WTC11 (cell line): Measurements from ENCODE around the gene BRINP1. TPM values are rescaled to one million over a fixed set of nuclear protein-coding genes. Genes with fewer than 3 reads are reported as not detected.

Experiments used
- ATAC-seq: fragments of 200-7000 bp; cut with Tn5 transposase; 2 replicates; pipeline ENCODE4 v1.10.0; 2021; ENCODE audit warnings: mild to moderate bottlenecking, moderate library complexity
- CTCF ChIA-PET: fragments of 300-600 bp; sonication (Branson Sonifier 250); formaldehyde crosslinking; loops from one replicate; lab custom pipeline; 2021; ENCODE audit warnings: antibody characterized with exemption; lab: Charles Lee
- POLR2A ChIA-PET: fragments of 350-600 bp; sonication (Branson Sonifier 250); formaldehyde crosslinking; loops from one replicate; lab custom pipeline; 2021; ENCODE audit warnings: antibody characterized with exemption; lab: Charles Lee
- DNase-seq: peaks from one replicate; pipeline ENCODE4 v3.0.0; 2021; ENCODE audit warnings: low spot score
- H3K27ac Mint-ChIP-seq: 2 replicates; pipeline ENCODE4 v1.8.0; 2021; ENCODE audit warnings: mixed read lengths
- H3K27me3 Mint-ChIP-seq: 2 replicates; pipeline ENCODE4 v1.8.0; 2021; ENCODE audit warnings: low read depth, mild to moderate bottlenecking, moderate library complexity, mixed read lengths
- H3K36me3 Mint-ChIP-seq: 2 replicates; pipeline ENCODE4 v1.8.0; 2021; ENCODE audit warnings: mixed read lengths
- H3K4me1 Mint-ChIP-seq: 2 replicates; pipeline ENCODE4 v1.8.0; 2022; ENCODE audit warnings: mixed read lengths
- H3K4me3 Mint-ChIP-seq: 2 replicates; pipeline ENCODE4 v1.8.0; 2021; ENCODE audit warnings: mild to moderate bottlenecking, moderate library complexity, mixed read lengths
- H3K9me3 Mint-ChIP-seq: 2 replicates; pipeline ENCODE4 v1.8.0; 2021; ENCODE audit warnings: mixed read lengths
- ATF3 ChIP-seq: sonication (generic); formaldehyde crosslinking; conservative IDR thresholded peaks from 2 replicates; pipeline ENCODE4 v1.8.1; 2022; ENCODE audit warnings: mild to moderate bottlenecking, missing genetic modification reagents
- FOXP1 ChIP-seq: sonication (generic); formaldehyde crosslinking; IDR thresholded peaks from 2 replicates; pipeline ENCODE4 v1.8.0; 2022; ENCODE audit warnings: missing genetic modification reagents, mild to moderate bottlenecking, moderate library complexity, borderline replicate concordance
- GTF2I ChIP-seq: fragments of 250-450 bp; sonication (Bioruptor Pico); conservative IDR thresholded peaks from 2 replicates; pipeline ENCODE4 v1.4.0; 2021; ENCODE audit warnings: mild to moderate bottlenecking
- HMGA2 ChIP-seq: fragments of 250-450 bp; sonication (Bioruptor Pico); IDR thresholded peaks from 2 replicates; pipeline ENCODE4 v1.4.0; 2021; ENCODE audit warnings: mild to moderate bottlenecking, moderate library complexity
- NFE2L1 ChIP-seq: sonication (generic); formaldehyde crosslinking; IDR thresholded peaks from 2 replicates; pipeline ENCODE4 v1.8.1; 2023; ENCODE audit warnings: missing genetic modification reagents
- NR2C2 ChIP-seq: sonication (generic); formaldehyde crosslinking; IDR thresholded peaks from 2 replicates; pipeline ENCODE4 v1.8.0; 2022; ENCODE audit warnings: mild to moderate bottlenecking, missing genetic modification reagents
- TEAD4 ChIP-seq: sonication (generic); formaldehyde crosslinking; IDR thresholded peaks from 2 replicates; pipeline ENCODE4 v1.8.0; 2022; ENCODE audit warnings: mild to moderate bottlenecking, missing genetic modification reagents
- ZNF423 ChIP-seq: fragments of 250-450 bp; sonication (Bioruptor Pico); IDR thresholded peaks from 2 replicates; pipeline ENCODE4 v2.1.2; 2022; ENCODE audit warnings: mild to moderate bottlenecking, moderate library complexity
- ZNF532 ChIP-seq: fragments of 250-450 bp; sonication (Bioruptor Pico); IDR thresholded peaks from 2 replicates; pipeline ENCODE4 v1.9.0; 2021; ENCODE audit warnings: mild to moderate bottlenecking, borderline replicate concordance
- total RNA-seq: library from RNA; stranded (reverse); gene quantifications from 3 replicates; pipeline ENCODE4 v1.2.3, GENCODE V29; 2021
- TF ChIP-seq, protein P1 (sequence below): sonication (generic); formaldehyde crosslinking; IDR thresholded peaks from 2 replicates; pipeline ENCODE4 v1.8.0; 2022; ENCODE audit warnings: mild to moderate bottlenecking, missing genetic modification reagents
- TF ChIP-seq, protein P2 (sequence below): sonication (generic); formaldehyde crosslinking; IDR thresholded peaks from 2 replicates; pipeline ENCODE4 v1.8.1; 2023; ENCODE audit warnings: mild to moderate bottlenecking, missing genetic modification reagents, moderate library complexity
- TF ChIP-seq, protein P3 (sequence below): fragments of 250-450 bp; sonication (Bioruptor Pico); IDR thresholded peaks from 2 replicates; pipeline ENCODE4 v2.1.2; 2022; ENCODE audit warnings: mild to moderate bottlenecking, moderate library complexity
- TF ChIP-seq, protein P4 (sequence below): sonication (generic); formaldehyde crosslinking; IDR thresholded peaks from 2 replicates; pipeline ENCODE4 v1.8.0; 2022; ENCODE audit warnings: mild to moderate bottlenecking, missing genetic modification reagents
- TF ChIP-seq, protein P5 (sequence below): sonication (generic); formaldehyde crosslinking; IDR thresholded peaks from 2 replicates; pipeline ENCODE4 v1.8.1; 2023; ENCODE audit warnings: mild to moderate bottlenecking, missing genetic modification reagents, borderline replicate concordance

Gene BRINP1
- total RNA-seq, 1 experiment from 2014 or later, result 19.5 TPM

- TF ChIP-seq ZNF423 (CRISPR knock-in tag) (no peak), TEAD4 (CRISPR knock-in tag) (no peak), ATF3 (CRISPR knock-in tag) (no peak), NFE2L1 (CRISPR knock-in tag) (no peak), FOXP1 (CRISPR knock-in tag) (no peak), HMGA2 (no peak), GTF2I (CRISPR knock-in tag) (no peak)
- TF ChIP-seq, protein P1, sequence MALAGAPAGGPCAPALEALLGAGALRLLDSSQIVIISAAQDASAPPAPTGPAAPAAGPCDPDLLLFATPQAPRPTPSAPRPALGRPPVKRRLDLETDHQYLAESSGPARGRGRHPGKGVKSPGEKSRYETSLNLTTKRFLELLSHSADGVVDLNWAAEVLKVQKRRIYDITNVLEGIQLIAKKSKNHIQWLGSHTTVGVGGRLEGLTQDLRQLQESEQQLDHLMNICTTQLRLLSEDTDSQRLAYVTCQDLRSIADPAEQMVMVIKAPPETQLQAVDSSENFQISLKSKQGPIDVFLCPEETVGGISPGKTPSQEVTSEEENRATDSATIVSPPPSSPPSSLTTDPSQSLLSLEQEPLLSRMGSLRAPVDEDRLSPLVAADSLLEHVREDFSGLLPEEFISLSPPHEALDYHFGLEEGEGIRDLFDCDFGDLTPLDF (CRISPR knock-in tag), result no peak
- TF ChIP-seq, protein P2, sequence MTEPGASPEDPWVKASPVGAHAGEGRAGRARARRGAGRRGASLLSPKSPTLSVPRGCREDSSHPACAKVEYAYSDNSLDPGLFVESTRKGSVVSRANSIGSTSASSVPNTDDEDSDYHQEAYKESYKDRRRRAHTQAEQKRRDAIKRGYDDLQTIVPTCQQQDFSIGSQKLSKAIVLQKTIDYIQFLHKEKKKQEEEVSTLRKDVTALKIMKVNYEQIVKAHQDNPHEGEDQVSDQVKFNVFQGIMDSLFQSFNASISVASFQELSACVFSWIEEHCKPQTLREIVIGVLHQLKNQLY (CRISPR knock-in tag), result no peak
- TF ChIP-seq, protein P3, sequence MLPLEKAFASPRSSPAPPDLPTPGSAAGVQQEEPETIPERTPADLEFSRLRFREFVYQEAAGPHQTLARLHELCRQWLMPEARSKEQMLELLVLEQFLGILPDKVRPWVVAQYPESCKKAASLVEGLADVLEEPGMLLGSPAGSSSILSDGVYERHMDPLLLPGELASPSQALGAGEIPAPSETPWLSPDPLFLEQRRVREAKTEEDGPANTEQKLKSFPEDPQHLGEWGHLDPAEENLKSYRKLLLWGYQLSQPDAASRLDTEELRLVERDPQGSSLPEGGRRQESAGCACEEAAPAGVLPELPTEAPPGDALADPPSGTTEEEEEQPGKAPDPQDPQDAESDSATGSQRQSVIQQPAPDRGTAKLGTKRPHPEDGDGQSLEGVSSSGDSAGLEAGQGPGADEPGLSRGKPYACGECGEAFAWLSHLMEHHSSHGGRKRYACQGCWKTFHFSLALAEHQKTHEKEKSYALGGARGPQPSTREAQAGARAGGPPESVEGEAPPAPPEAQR (CRISPR knock-in tag), result no peak
- TF ChIP-seq, all 79 proteins: peak for 0
Observed at GRCh38 chr9:119166096-119166495, 203.1 kb downstream of the BRINP1 start (continued).

DNA sequence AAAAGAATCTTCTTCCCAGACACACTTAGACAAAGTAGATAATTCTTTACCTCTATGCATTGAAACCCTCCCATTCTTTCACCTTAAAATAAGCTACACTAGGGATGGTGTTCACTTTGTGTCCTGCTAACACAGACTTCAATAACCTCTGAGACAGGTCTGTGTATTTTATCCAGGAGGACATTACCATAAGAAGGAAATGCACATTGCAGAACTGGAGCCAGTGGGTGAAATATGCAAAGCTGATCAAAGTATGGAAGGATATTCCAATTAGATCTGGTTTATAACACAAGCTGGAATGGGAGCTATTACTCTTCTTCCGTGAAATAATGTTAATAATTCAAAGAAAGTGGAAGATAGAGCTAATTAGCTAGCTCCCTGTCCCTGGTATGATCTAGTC is 204.1 kb downstream of the BRINP1 start:
- Mint-ChIP-seq H3K4me1 (peaks cover 25% of the 10 kb centered on the region), H3K27me3 (no peaks in the 10 kb centered on the region), H3K27ac (no peak overlapping the region), H3K9me3 (peaks cover 7% of the 10 kb centered on the region; the same call in 1 of the 2 replicates), H3K4me3 (no peak overlapping the region), H3K36me3 (peaks cover 16% of the 10 kb centered on the region)
- ATAC-seq (no peak), DNase-seq (no peak)
- ChIA-PET POLR2A (no interaction called here), CTCF (no interaction called here)
- no peak for TF ChIP-seq GTF2I (CRISPR knock-in tag)
- TF ChIP-seq, protein P4, sequence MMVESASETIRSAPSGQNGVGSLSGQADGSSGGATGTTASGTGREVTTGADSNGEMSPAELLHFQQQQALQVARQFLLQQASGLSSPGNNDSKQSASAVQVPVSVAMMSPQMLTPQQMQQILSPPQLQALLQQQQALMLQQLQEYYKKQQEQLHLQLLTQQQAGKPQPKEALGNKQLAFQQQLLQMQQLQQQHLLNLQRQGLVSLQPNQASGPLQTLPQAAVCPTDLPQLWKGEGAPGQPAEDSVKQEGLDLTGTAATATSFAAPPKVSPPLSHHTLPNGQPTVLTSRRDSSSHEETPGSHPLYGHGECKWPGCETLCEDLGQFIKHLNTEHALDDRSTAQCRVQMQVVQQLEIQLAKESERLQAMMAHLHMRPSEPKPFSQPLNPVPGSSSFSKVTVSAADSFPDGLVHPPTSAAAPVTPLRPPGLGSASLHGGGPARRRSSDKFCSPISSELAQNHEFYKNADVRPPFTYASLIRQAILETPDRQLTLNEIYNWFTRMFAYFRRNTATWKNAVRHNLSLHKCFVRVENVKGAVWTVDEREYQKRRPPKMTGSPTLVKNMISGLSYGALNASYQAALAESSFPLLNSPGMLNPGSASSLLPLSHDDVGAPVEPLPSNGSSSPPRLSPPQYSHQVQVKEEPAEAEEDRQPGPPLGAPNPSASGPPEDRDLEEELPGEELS, result no peak

GRCh38 chr9:119164716-119165115 is 204.5 kb downstream of the BRINP1 start:
- CTCF ChIA-PET, result no interaction called here
- no peaks in the 10 kb centered on the region for H3K27me3 Mint-ChIP-seq
- no peak for ATAC-seq
- H3K4me1 Mint-ChIP-seq, result peaks cover 24% of the 10 kb centered on the region
- peaks cover 7% of the 10 kb centered on the region; the same call in 1 of the 2 replicates for H3K9me3 Mint-ChIP-seq
- no peak for TF ChIP-seq NR2C2 (CRISPR knock-in tag)
- no peak for DNase-seq
- no peak overlapping the region for H3K4me3 Mint-ChIP-seq
- peaks cover 16% of the 10 kb centered on the region for H3K36me3 Mint-ChIP-seq
- H3K27ac Mint-ChIP-seq, result no peak overlapping the region
- POLR2A ChIA-PET, result no interaction called here

DNA sequence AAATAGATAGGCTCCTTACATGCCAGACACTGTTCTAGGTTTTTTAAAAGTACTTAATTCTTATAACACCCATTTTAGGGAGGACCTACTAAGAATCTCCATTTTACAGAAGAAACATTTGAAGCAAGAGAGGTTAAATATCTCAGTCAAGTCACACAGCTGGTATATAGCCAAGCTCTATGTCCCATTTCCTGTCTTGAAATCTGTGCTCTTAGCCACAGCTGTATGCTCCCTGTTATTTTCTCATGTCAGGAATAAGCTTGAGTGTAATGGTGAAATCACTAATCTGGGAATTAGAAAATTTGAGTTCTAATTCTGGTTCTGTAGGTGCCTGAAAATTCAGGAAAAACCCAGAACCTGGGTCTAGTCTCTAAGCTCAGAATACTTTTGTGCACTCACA is 208.7 kb downstream of the BRINP1 start:
- peaks cover 3% of the 10 kb centered on the region; the same call in 1 of the 2 replicates for H3K27me3 Mint-ChIP-seq
- H3K9me3 Mint-ChIP-seq, result no peaks in the 10 kb centered on the region
- H3K4me1 Mint-ChIP-seq, result peaks cover 5% of the 10 kb centered on the region
- DNase-seq, result no peak
- ATAC-seq, result no peak
- POLR2A ChIA-PET, result interaction anchor here (1.0 kb wide), 1 partner anchor 9 kb away, joined by 3 read pairs; no protein-coding TSS in a partner anchor
- no peaks in the 10 kb centered on the region for H3K36me3 Mint-ChIP-seq
- H3K4me3 Mint-ChIP-seq, result no peak overlapping the region
- TF ChIP-seq, protein P5, sequence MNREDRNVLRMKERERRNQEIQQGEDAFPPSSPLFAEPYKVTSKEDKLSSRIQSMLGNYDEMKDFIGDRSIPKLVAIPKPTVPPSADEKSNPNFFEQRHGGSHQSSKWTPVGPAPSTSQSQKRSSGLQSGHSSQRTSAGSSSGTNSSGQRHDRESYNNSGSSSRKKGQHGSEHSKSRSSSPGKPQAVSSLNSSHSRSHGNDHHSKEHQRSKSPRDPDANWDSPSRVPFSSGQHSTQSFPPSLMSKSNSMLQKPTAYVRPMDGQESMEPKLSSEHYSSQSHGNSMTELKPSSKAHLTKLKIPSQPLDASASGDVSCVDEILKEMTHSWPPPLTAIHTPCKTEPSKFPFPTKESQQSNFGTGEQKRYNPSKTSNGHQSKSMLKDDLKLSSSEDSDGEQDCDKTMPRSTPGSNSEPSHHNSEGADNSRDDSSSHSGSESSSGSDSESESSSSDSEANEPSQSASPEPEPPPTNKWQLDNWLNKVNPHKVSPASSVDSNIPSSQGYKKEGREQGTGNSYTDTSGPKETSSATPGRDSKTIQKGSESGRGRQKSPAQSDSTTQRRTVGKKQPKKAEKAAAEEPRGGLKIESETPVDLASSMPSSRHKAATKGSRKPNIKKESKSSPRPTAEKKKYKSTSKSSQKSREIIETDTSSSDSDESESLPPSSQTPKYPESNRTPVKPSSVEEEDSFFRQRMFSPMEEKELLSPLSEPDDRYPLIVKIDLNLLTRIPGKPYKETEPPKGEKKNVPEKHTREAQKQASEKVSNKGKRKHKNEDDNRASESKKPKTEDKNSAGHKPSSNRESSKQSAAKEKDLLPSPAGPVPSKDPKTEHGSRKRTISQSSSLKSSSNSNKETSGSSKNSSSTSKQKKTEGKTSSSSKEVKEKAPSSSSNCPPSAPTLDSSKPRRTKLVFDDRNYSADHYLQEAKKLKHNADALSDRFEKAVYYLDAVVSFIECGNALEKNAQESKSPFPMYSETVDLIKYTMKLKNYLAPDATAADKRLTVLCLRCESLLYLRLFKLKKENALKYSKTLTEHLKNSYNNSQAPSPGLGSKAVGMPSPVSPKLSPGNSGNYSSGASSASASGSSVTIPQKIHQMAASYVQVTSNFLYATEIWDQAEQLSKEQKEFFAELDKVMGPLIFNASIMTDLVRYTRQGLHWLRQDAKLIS, result no peak
- no peak for TF ChIP-seq ZNF532 (CRISPR knock-in tag)
- no peak overlapping the region for H3K27ac Mint-ChIP-seq
- CTCF ChIA-PET, result no interaction called here
